Gastroesophageal sphincter (tissue), 3 donors: ENCODE data around the gene MLEC.

ENCODE experiments used
- CTCF ChIP-seq, 4 experiments: fragments of 200-600 bp in 2 of 4; fragments of 450-650 bp in 2 of 4; sonication (generic) in 1 of 4; IDR thresholded peaks; one replicate each; pipeline ENCODE4 v1.5.1; 2017 to 2019; ENCODE audit warnings: antibody characterized with exemption in 4 of 4, mild to moderate bottlenecking in 2 of 4, moderate library complexity in 2 of 4
- POLR2A ChIP-seq, 2 donors: fragments of 450-650 bp; IDR thresholded peaks; one replicate each; pipeline ENCODE4 v1.6.1; 2017; ENCODE audit warnings: antibody characterized with exemption in 2 of 2, mild to moderate bottlenecking in 2 of 2, moderate library complexity in 1 of 2
- POLR2AphosphoS5 ChIP-seq: sonication (generic); formaldehyde crosslinking; IDR thresholded peaks from one replicate; pipeline ENCODE4 v1.6.1; 2017; ENCODE audit warnings: antibody characterized with exemption

GRCh38 chr12:120651821-120652220 is 35.1 kb upstream of the MLEC start:
- TF ChIP-seq CTCF (IDR thresholded peaks at IDR 0.05) (no peak), POLR2AphosphoS5 (no peak), POLR2A (IDR thresholded peaks at IDR 0.05) (no peak)
